Adrenal gland (tissue), 12 donors: ENCODE measurements around the gene TEX35. TPM values are rescaled to one million over a fixed set of nuclear protein-coding genes. Genes with fewer than 3 reads are reported as not detected.
A peak's percentile ranks its signal among the peaks of the same experiment; 100 is the strongest.

ENCODE experiments used
- DNase-seq, 7 donors: peaks; one replicate each; pipeline ENCODE4 v3.0.0-alpha.2; 2019 to 2020
- H3K27ac ChIP-seq, 5 donors: fragments of 200-600 bp; sonication (generic) in 4 of 5; 1 replicate in 3 of 5; 2 replicates in 2 of 5; pipeline versions ENCODE4 v1.5.1 to v1.8.0; 2016 to 2020; ENCODE audit warnings: mild to moderate bottlenecking in 1 of 5
- H3K27me3 ChIP-seq: fragments of 200-600 bp; 2 replicates; pipeline ENCODE4 v1.8.0; 2021
- H3K36me3 ChIP-seq, 2 donors: fragments of 200-600 bp; replicated peaks in 1 of 2; 1 replicate in 1 of 2; 2 replicates in 1 of 2; pipeline versions ENCODE4 v1.5.1 to v1.8.0; 2018 to 2022
- H3K4me1 ChIP-seq, 2 donors: fragments of 200-600 bp; replicated peaks in 1 of 2; 1 replicate in 1 of 2; 2 replicates in 1 of 2; pipeline versions ENCODE4 v1.5.1 to v1.8.0; 2018 to 2021
- H3K4me3 ChIP-seq, 4 donors: fragments of 200-600 bp; sonication (generic) in 3 of 4; one replicate each; pipeline ENCODE4 v1.5.1; 2016 to 2018
- H3K9me3 ChIP-seq, 3 donors: fragments of 200-600 bp; sonication (generic) in 1 of 3; replicated peaks in 1 of 3; 1 replicate in 2 of 3; 2 replicates in 1 of 3; pipeline versions ENCODE4 v1.5.1 to v1.8.0; 2016 to 2021
- POLR2A ChIP-seq, 2 donors: fragments of 450-650 bp; IDR thresholded peaks; one replicate each; pipeline ENCODE4 v1.6.1; 2017; ENCODE audit warnings: antibody characterized with exemption in 2 of 2, mild to moderate bottlenecking in 2 of 2, moderate library complexity in 1 of 2
- WGBS, 4 donors: extraction: QIAGEN DNeasy Blood & Tissue Kit in 2 of 4; methylation state at CpG; one replicate each; pipeline versions ENCODE4 v1.1.5 to v1.1.7; 2013 to 2017; 5-methylcytosine and 5-hydroxymethylcytosine counted together
- intact Hi-C, 2 donors: fragments of 100-400 bp; cut with DNase I; formaldehyde crosslinking; loops; one replicate each; pipeline versions ENCODE4 v1.14.1 to v1.15.0; 2022 to 2023
- polyA plus RNA-seq, 3 donors: library from polyadenylated mRNA; stranded (reverse); fragments of 200-250 nt in 2 of 3; fragments of 350-450 nt in 1 of 3; fragmentation: Illumina TruSeq in 1 of 3; extraction: RNeasy Lipid Tissue Mini Kit (QIAGEN cat#74804) in 1 of 3; gene quantifications; one replicate each; pipeline ENCODE4 v1.2.3, GENCODE V29; 2013 to 2014
- total RNA-seq, 9 donors: library from RNA; depleted of rRNA in 4 of 9; stranded (reverse); fragments of >200 nt in 4 of 9; fragments of 120-200 nt in 1 of 9; fragmentation: NEBNext Ultra II Directional in 1 of 9; extraction: Animal tissue kit (Norgen Biotek cat#: 25700) in 1 of 9; gene quantifications; one replicate each; pipeline versions ENCODE4 v1.1.0 to v1.2.4, GENCODE V29; 2013 to 2023
- TF ChIP-seq, protein P1 (sequence below), 6 experiments: fragments of 450-650 bp in 4 of 6; fragments of 200-600 bp in 2 of 6; sonication (generic) in 1 of 6; IDR thresholded peaks; 1 replicate in 5 of 6; 2 replicates in 1 of 6; pipeline versions ENCODE4 v1.5.1 to v1.8.0; 2016 to 2021; ENCODE audit warnings: antibody characterized with exemption in 6 of 6, mild to moderate bottlenecking in 2 of 6, moderate library complexity in 1 of 6
- donor health status: healthy with polysubstance abuse.
- donor health status: Bipolar disorder and iron deficiency.
- donor health status: DM: yes; HTN: yes; CAD: no.
- donor health status: DM: no; HTN: no; CAD: no.
- donor health status: DM: no; HTN: no; CAD: no.
- donor health status: DM: yes; HTN: yes; CAD: no.

Gene TEX35
- total and polyA plus RNA-seq, 12 donors: not detected

DNA sequence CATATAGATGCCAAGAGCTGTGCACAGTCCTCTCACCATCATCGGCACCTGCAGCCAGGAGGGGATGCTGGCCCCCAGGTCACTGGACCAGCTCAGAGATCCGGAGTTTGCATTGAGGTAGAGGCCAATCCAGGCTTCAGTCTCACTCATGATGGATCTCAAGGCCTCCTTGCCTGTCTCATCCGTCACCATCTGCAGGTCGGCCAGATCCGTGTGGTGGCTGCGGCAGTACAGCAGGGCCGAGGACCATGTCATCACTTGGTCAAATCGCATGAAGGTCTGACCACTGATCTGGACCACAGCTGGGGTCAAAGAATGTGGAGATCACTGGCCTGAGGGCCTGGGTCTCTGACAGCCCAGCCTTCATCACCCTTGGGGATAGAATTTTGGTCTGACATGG, 22.8 kb upstream of the TEX35 start:
- no peak overlapping the region for H3K27ac ChIP-seq
- H3K27me3 ChIP-seq: no peaks in the 10 kb centered on the region
- WGBS, 4 donors: 91 to 100% (median 95%) methylated on average over 3 to 8 of the region's 8 CpGs
- no peak for DNase-seq
- no peaks in the 10 kb centered on the region for H3K36me3 ChIP-seq
- intact Hi-C loops: no loop called here
- no peak overlapping the region for H3K4me3 ChIP-seq
- no peaks in the 10 kb centered on the region for H3K9me3 ChIP-seq
- TF ChIP-seq, protein P1, sequence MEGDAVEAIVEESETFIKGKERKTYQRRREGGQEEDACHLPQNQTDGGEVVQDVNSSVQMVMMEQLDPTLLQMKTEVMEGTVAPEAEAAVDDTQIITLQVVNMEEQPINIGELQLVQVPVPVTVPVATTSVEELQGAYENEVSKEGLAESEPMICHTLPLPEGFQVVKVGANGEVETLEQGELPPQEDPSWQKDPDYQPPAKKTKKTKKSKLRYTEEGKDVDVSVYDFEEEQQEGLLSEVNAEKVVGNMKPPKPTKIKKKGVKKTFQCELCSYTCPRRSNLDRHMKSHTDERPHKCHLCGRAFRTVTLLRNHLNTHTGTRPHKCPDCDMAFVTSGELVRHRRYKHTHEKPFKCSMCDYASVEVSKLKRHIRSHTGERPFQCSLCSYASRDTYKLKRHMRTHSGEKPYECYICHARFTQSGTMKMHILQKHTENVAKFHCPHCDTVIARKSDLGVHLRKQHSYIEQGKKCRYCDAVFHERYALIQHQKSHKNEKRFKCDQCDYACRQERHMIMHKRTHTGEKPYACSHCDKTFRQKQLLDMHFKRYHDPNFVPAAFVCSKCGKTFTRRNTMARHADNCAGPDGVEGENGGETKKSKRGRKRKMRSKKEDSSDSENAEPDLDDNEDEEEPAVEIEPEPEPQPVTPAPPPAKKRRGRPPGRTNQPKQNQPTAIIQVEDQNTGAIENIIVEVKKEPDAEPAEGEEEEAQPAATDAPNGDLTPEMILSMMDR (IDR thresholded peaks at IDR 0.05): no peak
- no peak for TF ChIP-seq POLR2A (IDR thresholded peaks at IDR 0.05)
- H3K4me1 ChIP-seq: peaks cover 2 to 4% of the 10 kb centered on the region in 2 donors

DNA sequence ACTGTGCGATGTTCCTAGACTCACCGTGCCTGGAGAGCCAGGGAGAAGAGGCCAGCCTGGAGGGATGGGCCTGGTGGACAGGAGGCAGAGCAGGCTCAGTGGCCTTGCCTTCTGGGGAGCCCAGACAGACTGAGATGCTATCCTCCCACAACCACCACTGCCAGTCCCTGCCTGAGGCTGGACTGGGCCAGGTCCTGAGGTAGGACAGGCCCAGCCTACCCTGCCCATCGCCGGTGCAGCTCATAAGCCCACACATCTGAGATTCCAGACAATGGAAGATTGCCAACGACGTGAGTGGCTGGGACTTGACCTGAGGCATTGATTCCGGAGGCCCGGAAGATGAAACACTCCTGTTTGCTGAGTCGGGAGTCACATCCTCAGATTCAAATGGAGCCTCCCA, 21.9 kb upstream of the TEX35 start:
- Histone ChIP-seq H3K36me3 (no peaks in the 10 kb centered on the region), H3K4me1 (no peaks in the 10 kb centered on the region), H3K9me3 (no peaks in the 10 kb centered on the region), H3K4me3 (no peak overlapping the region), H3K27ac (no peak overlapping the region), H3K27me3 (no peaks in the 10 kb centered on the region)
- TF ChIP-seq, protein P1 (IDR thresholded peaks at IDR 0.05): no peak
- TF ChIP-seq POLR2A (IDR thresholded peaks at IDR 0.05): no peak
- no peak for DNase-seq
- intact Hi-C loops: no loop called here
- WGBS, 4 donors: 83 to 92% (median 90%) methylated on average over 8 to 9 of the region's 9 CpGs

DNA sequence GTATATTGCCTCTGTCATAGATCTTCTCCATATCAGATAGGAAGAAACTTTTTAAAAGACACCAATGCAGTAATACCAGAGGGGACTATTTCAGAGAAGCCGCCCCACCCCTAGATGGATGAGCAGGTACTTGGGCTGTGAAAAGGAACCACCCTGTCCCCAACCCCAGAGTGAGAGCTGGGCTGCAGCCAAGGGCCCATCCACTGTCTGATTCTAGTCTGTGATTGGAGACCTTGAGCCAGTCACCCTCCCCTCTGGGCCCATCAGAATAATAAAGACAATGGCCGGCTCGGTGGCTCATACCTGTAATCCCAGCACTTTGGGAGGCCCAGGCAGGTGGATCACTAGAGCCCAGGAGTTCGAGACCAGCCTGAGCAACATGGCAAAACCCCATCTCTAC, 21.2 kb upstream of the TEX35 start:
- no peak overlapping the region for H3K4me3 ChIP-seq
- H3K4me1 ChIP-seq: no peaks in the 10 kb centered on the region
- TF ChIP-seq, protein P1 (IDR thresholded peaks at IDR 0.05): no peak
- TF ChIP-seq POLR2A (IDR thresholded peaks at IDR 0.05): no peak
- DNase-seq: peak in 1 of 7 donors; percentile 13
- intact Hi-C loops: no loop called here
- no peaks in the 10 kb centered on the region for H3K36me3 ChIP-seq
- 82 to 94% (median 94%) methylated on average over 3 to 4 of the region's 4 CpGs for WGBS, 4 donors
- no peaks in the 10 kb centered on the region for H3K9me3 ChIP-seq
- H3K27me3 ChIP-seq: no peaks in the 10 kb centered on the region
- H3K27ac ChIP-seq: no peak overlapping the region

DNA sequence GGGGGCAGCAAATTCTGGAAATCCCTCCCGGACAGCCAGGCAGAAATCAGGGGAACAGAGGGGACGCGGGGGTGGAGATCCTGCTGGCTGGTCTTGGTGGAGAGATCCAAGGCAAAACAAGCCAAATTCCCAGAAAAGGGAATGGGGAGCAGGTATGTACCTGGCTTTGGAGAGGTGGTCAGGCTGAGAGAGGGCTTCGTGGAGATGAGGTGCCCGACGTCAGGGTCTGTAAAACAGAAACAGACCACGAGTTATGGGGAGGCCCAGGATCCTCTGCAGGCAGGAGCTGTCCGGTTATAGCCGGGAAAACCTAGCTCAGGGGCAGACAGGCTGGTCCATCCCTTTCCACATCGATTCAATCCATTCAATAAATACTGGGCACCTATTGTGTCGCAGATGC, 20.6 kb upstream of the TEX35 start:
- intact Hi-C loops: no loop called here
- no peaks in the 10 kb centered on the region for H3K36me3 ChIP-seq
- H3K27me3 ChIP-seq: no peaks in the 10 kb centered on the region
- H3K4me3 ChIP-seq: no peak overlapping the region
- no peak for TF ChIP-seq POLR2A (IDR thresholded peaks at IDR 0.05)
- TF ChIP-seq, protein P1 (IDR thresholded peaks at IDR 0.05): no peak
- H3K9me3 ChIP-seq: no peaks in the 10 kb centered on the region
- H3K4me1 ChIP-seq: no peaks in the 10 kb centered on the region
- no peak for DNase-seq
- H3K27ac ChIP-seq: no peak overlapping the region
- 85 to 90% (median 88%) methylated on average over 11 of the region's 11 CpGs for WGBS, 4 donors
